ENCODE data around the gene SCD. TPM values are rescaled to one million over a fixed set of nuclear protein-coding genes. Genes with fewer than 3 reads are reported as not detected.

The SCD gene
- total and polyA plus RNA-seq, 2 of the 13 experiments (the other 11 are each of a cell fraction or from before 2014, with no cell fraction given), result 492 to 512 TPM

GRCh38 chr10:100346765-100347567, at the start of gene SCD (continued):
- TF ChIP-seq KIAA2018 (CRISPR knock-in tag; IDR thresholded peaks at IDR 0.05; ENCODE audit: borderline replicate concordance), result no peak
- no peak; the same call in 1 of the 2 replicates for TF ChIP-seq ZNF607 (CRISPR knock-in tag; IDR thresholded peaks at IDR 0.05; ENCODE audit: borderline replicate concordance)
- no peak; the same call in 1 of the 2 replicates for TF ChIP-seq KAT7 (CRISPR knock-in tag; IDR thresholded peaks at IDR 0.05; ENCODE audit: borderline replicate concordance)
- TF ChIP-seq CBFB (CRISPR knock-in tag; IDR thresholded peaks at IDR 0.05), result no peak
- no peak for TF ChIP-seq ZNF598 (CRISPR knock-in tag; IDR thresholded peaks at IDR 0.05; ENCODE audit: borderline replicate concordance)
- TF ChIP-seq ZNF446 (CRISPR knock-in tag; IDR thresholded peaks at IDR 0.05), result peak; percentile 78; the same call in 1 of the 2 replicates
- TF ChIP-seq EED (CRISPR knock-in tag; IDR thresholded peaks at IDR 0.05), result no peak
- no peak for TF ChIP-seq DBP (CRISPR knock-in tag; IDR thresholded peaks at IDR 0.05; ENCODE audit: not compliant biosample characterization)
- TF ChIP-seq NBN (conservative IDR thresholded peaks at IDR 0.05), result no peak
- TF ChIP-seq ZNF224 (CRISPR knock-in tag; IDR thresholded peaks at IDR 0.05), result no peak
- TF ChIP-seq SP4 (CRISPR knock-in tag; IDR thresholded peaks at IDR 0.05), result no peak; the same call in 1 of the 2 replicates
- 0 out of 2 replicates have a peak, but pooled peaks have one; percentile 30 for TF ChIP-seq ELF3 (CRISPR knock-in tag; IDR thresholded peaks at IDR 0.05)
- TF ChIP-seq ZNF136 (CRISPR knock-in tag; IDR thresholded peaks at IDR 0.05; ENCODE audit: low read depth), result no peak
- TF ChIP-seq ARID5B (CRISPR knock-in tag; IDR thresholded peaks at IDR 0.05), result peak; percentile 70
